ENCODE results near the gene LPXN.

LPXN gene

GRCh38 chr11:58616594-58616993, 40.9 kb upstream of the LPXN start:
- Histone ChIP-seq H3K9me3 (ENCODE audit: severe bottlenecking) (no peaks in the 10 kb centered on the region), H3K36me3 (peaks cover 82% of the 10 kb centered on the region), H3K27ac (no peak overlapping the region), H3K4me3 (ENCODE audit: low read depth, low read length) (no peak overlapping the region), H3K27me3 (ENCODE audit: insufficient read depth, low read depth, severe bottlenecking) (no peaks in the 10 kb centered on the region)
- DNase-seq, result no peak
- no peak for TF ChIP-seq CTCF (IDR thresholded peaks at IDR 0.05; ENCODE audit: low read depth, low read length)

- Histone ChIP-seq H3K27me3 (ENCODE audit: insufficient read depth, low read depth, severe bottlenecking) (no peaks in the 10 kb centered on the region), H3K36me3 (peaks cover 86% of the 10 kb centered on the region), H3K27ac (no peak overlapping the region), H3K4me3 (ENCODE audit: low read depth, low read length) (no peak overlapping the region), H3K9me3 (ENCODE audit: severe bottlenecking) (no peaks in the 10 kb centered on the region)
- TF ChIP-seq CTCF (IDR thresholded peaks at IDR 0.05; ENCODE audit: low read depth, low read length), result no peak
- DNase-seq, result no peak
These were observed 39.9 kb upstream of the LPXN start for GRCh38 chr11:58615559-58615958.

GRCh38 chr11:58613228-58613627, 37.6 kb upstream of the LPXN start:
- peaks cover 80% of the 10 kb centered on the region for H3K36me3 ChIP-seq
- no peak for TF ChIP-seq CTCF (IDR thresholded peaks at IDR 0.05; ENCODE audit: low read depth, low read length)

GRCh38 chr11:58609723-58610122, 34.1 kb upstream of the LPXN start:
- DNase-seq, result no peak
- Histone ChIP-seq H3K36me3 (peaks cover 51% of the 10 kb centered on the region), H3K27ac (no peak overlapping the region)

More at GRCh38 chr11:58613228-58613627, 37.6 kb upstream of the LPXN start:
- H3K9me3 ChIP-seq (ENCODE audit: severe bottlenecking), result no peaks in the 10 kb centered on the region
- no peak overlapping the region for H3K27ac ChIP-seq
- no peaks in the 10 kb centered on the region for H3K27me3 ChIP-seq (ENCODE audit: insufficient read depth, low read depth, severe bottlenecking)
- no peak overlapping the region for H3K4me3 ChIP-seq (ENCODE audit: low read depth, low read length)
- no peak for DNase-seq

GRCh38 chr11:58608331-58608730, 32.7 kb upstream of the LPXN start:
- Histone ChIP-seq H3K27ac (no peak overlapping the region), H3K36me3 (peaks cover 37% of the 10 kb centered on the region), H3K4me3 (ENCODE audit: low read depth, low read length) (no peak overlapping the region), H3K27me3 (ENCODE audit: insufficient read depth, low read depth, severe bottlenecking) (no peaks in the 10 kb centered on the region), H3K9me3 (ENCODE audit: severe bottlenecking) (no peaks in the 10 kb centered on the region)
- TF ChIP-seq CTCF (IDR thresholded peaks at IDR 0.05; ENCODE audit: low read depth, low read length), result no peak
- DNase-seq, result no peak

More at GRCh38 chr11:58609723-58610122, 34.1 kb upstream of the LPXN start:
- Histone ChIP-seq H3K4me3 (ENCODE audit: low read depth, low read length) (no peak overlapping the region), H3K27me3 (ENCODE audit: insufficient read depth, low read depth, severe bottlenecking) (no peaks in the 10 kb centered on the region), H3K9me3 (ENCODE audit: severe bottlenecking) (no peaks in the 10 kb centered on the region)
- TF ChIP-seq CTCF (IDR thresholded peaks at IDR 0.05; ENCODE audit: low read depth, low read length), result no peak

GRCh38 chr11:58606930-58607714, 31.5 kb upstream of the LPXN start:
- Histone ChIP-seq H3K36me3 (peaks cover 25% of the 10 kb centered on the region), H3K9me3 (ENCODE audit: severe bottlenecking) (no peaks in the 10 kb centered on the region), H3K4me3 (ENCODE audit: low read depth, low read length) (no peak overlapping the region), H3K27ac (no peak overlapping the region), H3K27me3 (ENCODE audit: insufficient read depth, low read depth, severe bottlenecking) (no peaks in the 10 kb centered on the region)
- no peak for TF ChIP-seq CTCF (IDR thresholded peaks at IDR 0.05; ENCODE audit: low read depth, low read length)
- DNase-seq, result no peak
